ENCODE results near the gene SYDE1.

SYDE1 gene

DNA sequence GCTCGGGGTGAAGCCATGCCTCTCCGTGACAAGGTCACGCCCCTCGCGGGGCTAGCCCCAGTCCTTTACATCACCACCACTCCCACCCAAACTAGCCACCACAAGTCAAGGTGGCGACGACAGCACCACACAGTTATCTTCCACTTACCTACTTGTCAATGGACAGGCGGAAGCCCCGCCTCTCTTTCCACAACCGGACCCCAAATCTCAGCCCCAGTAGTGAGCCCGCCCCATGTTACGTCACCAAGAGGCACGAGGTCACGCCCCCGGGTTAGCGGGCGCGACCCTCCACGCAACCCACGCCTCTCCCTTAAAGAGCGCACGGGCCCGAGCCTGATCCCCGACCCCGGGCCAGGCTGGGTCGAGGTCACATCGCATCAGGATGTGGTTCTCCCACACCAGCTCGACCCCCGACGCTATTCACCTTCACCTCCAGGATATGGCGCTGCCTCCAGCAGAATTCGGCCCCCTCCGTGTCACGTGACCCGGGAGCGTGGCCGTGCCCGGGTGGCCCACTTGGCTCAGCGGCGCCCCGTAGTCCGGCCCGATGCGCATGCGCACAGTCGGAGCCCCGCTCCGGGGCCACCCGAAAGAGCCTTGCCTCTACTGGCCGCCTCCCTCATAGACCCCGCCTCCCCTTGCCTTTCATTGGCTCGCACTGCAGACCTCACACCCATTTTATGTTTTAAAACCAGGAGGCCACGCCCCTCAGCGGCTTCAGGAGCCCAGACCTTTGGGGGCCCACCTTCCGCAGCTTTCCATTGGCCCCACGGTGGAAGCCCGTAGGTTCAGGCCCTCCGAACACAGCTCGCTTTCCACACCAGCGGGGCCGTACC, 18.2 kb downstream of the SYDE1 start:
- peak; percentile 97 for DNase-seq (ENCODE audit: low read depth)

DNA sequence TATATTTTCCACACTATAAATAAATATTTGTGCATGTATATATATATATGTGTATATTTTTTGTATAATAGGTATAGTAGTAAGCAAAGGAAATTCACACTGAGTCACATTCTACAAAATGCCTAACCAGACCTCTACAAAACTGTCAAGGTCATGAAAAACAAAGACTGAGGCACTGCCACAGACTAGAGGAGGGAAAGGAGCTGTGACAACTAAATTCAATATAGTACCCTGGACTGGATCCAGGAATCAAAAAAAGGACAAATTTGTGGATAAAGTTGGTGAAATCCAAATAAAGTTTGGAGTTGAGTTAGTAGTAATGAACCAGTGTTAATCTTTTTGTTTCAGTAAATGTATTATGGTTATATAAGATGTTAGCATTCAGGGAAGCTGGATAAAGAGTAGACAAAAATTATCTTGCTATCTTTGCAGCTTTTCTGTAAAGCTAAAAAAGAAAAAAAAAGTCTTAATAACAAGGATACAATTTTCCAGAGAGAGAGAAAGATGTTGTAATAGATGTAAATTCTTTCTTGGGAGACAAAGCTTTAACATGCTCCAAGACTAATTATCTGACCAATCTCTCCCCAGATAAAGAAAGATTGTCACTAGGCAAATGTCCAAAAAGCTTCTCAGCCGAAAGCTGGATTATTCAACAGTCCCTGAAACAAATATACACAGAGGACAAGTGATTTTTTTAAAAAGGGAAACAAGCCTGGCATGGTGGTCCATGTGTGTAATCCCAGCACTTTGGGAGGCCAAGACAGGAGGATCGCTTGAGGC, 19.1 kb downstream of the SYDE1 start:
- DNase-seq (ENCODE audit: low read depth): no peak

DNA sequence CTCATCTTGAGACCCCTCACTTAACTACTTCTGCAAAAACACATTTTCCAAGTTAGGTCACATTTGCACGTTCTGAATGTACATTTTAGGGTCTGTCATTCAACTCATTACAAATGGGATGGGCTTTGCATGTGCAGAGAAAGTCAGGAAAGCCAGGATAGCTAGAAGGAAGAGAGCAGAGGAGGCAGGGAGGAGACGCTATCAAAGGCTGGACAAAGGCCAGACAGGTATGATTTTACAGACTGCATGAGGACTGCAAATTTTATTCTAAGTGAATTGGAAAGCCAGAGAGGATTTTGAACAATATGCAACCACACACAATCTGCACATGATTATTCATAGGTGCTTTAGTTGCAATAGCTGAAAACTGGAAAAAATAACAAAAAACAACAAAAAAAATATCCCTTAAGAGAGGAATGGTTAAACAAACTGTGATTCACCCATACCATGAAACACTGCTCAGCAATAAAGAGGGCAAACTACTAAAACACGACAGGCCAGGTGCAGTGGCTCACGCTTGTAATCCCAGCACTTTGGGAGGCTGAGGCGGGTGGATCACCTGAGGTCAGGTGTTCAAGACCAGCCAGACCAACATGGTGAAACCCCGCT, 21.1 kb downstream of the SYDE1 start:
- no peak for DNase-seq (ENCODE audit: low read depth)

DNA sequence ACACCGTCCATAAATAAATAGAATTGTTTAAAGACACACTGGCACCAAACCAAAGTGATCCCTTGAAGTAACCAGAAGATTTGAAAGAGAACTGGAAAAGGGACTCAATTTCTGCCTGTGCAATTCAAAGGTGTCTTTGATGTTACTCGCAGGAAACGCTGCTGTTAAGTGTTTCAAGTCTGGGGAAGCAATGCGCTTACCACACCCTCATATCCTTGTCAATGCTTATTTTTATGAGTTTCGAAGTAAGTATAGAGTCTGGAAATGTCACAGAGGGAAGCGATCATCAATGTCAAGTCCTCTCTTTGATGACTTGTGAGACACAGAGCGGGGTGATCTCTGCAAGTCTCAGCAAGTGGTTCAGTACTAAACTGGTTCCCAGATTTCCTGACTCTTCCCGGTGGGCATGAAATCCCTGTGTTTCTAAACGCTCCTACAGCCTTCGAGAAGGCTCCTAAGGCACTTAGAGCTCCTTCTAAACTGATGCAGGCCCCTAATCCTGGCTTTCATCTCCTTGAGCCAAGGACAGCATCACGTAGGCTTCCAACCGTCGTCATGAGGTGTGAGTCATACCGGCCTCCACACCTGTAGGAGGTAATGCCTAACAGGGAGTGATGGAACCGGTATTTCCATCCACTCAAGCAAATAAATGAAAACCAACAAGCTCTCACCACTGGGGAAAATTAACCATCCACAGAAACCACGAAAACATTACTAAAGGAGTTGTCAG, 22.8 kb downstream of the SYDE1 start:
- no peak for DNase-seq (ENCODE audit: low read depth)

DNA sequence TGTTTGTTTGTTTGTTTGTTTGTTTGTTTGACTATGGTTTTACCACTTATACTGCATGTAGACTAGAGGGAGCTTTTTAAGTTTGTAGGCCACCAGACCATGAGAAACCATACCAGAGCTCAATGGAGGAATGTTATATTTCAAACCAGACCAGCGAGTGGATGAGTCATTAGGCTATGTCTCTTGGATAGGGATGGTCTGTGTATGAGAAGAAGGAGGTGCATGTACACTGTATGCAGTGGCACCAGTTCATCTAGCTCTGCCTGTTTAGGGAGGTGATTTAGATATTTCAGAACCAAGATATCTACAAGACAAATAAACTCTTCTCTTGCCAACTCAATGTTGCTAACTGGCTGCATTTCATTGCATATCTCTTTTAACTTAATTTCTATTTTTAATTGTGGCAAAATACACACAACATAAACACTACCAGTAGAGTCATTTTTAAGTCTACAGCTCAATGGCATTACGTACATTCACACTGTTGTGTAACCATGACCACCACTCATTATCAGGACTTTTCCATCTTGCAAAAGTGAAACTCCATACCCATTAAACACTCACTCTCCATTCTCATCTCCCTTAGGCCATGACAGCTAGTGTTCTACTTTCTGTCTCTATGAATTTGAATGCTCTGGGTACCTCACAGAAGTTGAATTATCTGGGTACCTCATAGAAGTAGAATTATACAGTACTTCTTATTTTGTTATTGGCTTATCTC, 29.2 kb downstream of the SYDE1 start:
- no peak for DNase-seq (ENCODE audit: low read depth)

DNA sequence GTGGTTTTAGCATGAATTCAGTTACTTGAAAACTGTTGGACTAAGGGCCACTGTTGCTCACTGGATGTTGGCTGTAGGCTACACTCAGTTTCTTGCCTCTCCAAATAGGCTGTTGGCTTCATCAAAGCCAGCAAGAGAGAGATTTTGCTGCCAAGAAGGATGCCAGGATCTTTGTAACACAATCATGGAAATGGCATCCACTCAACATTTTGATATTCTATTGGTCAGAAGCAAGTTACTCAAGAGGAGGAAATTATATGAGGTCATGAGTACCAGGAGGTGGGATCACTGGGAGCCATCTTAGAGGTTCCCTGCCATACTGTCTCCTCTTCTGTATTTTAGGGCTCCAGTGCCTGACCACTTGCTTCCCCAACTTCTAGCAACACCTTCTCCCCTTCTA, 30.6 kb downstream of the SYDE1 start:
- no peak for DNase-seq (ENCODE audit: low read depth)

DNA sequence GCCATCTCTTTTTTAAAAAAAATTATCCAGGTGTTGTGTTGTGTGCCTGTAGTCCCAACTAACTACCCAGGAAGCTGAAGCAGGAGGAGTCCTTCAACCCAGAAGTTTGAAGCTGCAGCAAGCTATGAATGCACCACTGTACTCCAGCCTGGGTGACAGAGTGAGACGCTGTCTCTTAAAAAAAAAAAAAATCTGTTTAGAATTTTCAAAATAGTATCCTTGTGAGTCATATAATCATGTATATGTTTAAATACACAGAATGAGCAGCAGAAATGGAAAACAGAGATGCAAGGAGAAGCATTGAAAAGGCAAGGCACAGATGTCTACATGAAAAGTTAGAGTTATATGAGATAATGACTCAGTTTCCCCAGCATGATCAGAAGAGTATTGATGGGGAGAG, 31.2 kb downstream of the SYDE1 start:
- no peak for DNase-seq (ENCODE audit: low read depth)

DNA sequence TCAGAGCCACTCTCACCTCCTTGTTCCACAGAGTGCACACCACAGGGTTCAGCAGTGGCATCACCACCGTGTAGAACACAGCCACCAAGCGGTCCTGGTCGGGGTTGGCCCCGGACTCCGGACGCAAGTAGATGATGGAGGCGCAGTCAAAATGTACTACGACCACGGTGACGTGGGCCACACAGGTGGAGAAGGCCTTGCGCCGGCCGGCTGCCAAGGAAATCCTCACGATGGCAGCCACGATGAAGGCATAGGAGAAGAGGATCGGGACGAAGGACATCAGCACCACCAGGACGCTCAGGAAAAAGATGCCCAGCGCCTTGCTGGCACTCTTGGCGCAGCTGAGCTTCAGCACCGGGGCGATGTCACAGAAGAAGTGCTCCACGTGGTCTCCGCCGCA, 33.9 kb downstream of the SYDE1 start:
- no peak for DNase-seq (ENCODE audit: low read depth)

DNA sequence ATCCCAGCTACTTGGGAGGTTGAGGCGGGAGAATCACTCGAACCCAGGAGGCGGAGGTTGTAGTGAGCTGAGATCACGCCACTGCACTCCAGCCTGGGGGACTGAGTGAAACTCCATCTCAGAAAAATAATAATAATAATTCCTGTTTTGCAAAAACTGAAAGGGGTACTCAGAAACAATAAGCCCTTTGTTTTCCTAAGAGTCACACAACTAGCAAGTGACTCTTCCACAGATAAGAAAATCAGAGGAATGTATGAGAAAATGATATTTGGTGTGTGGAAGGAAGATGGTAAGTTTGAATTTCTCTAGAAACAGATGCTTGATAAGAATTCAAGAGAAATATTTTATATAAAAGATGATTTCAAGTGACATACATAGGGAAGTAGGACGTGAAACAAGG, 35.1 kb downstream of the SYDE1 start:
- DNase-seq (ENCODE audit: low read depth): no peak

DNA sequence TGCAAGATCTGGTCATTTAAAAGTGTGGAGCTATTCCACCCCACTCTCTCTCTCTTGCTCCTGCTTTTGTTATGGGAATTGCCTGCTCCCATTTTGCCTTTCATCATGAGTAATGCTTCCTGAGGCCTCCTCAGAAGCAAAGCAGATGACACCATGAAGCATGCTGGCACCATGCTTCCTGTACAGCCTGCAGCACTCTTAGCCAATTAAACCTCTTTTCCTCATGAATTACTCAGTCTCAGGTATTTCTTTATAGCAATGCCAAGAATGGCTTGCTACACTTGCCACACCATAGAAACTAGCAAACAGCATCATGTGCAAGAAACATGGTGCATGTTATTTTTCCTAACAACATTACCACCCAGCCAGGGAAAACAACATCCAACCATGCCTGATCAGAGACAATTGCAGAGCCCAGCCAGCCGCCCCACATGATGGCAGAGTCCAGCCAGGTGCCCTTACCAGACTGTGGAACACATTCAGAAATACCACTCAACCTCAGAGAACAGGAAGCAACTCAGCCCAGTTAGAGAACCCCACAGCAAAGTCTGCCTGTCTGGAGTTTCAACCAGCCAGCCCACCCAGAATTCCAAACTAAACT, 36.9 kb downstream of the SYDE1 start:
- no peak for DNase-seq (ENCODE audit: low read depth)

DNA sequence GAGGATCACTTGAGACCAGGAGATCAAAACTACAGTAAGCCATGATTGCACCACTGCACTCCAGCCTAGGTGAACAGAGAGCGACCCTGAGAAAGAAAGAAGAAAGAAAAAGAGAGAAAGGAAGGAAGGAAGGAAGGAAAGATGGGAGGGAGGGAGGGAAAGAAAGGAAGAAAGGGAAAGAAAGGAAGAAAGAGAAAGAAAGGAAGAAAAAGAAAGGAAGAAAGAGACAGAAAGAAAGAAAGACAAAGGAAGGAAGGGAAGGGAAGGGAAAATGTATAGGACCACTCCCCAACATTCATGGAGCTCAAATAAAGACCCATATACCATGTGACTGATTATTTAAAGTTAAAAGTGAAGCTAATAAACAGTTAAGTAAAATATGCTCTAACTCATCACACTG, 39.9 kb downstream of the SYDE1 start:
- DNase-seq (ENCODE audit: low read depth): no peak

DNA sequence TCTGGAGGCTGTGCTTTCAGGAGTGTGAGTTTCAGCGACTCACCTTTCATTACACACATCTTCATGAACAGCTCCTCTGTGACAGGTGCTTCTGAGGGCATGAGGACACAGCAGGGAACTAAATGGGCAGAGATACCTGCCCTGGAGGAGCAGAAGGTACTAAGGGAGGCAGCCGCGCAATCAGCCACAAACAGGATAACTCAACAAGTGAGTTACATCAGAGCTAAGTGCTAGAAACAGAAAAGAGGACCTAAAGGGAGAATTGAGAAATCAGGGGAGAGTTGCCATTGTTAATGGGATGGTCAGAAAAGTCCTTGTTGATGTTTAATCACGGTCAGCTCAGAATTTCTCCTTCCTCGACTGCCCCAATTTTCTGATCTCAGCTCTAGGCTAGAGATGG, 42.5 kb downstream of the SYDE1 start:
- DNase-seq (ENCODE audit: low read depth): no peak

DNA sequence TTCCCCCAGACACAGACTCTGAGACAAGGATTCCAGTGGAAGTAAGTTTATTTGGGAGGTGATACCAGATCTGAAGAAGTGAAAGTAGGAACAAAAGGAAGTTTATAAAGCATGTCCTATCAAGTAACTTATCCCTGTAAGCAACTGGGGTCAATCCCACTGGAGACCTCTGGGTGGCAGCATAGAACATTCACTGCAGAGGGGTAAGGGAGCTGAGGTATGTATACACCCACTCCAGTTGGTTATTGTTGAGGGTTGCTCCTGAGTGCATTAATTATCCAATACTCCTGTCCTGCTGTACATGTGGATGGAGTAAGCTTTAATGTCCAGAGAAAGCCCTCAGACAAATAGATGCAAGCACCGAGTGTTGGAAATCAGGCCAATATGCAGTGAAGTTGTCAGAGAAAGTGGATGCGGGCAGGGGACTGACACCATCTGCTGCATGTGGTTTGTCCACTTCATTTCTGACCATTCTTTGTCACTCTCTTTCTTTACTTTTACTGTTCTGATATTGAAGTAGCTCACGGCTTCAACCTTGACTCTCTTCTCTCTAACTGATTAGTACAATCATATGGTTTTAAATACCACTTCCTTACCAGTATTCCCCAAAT, 46.9 kb downstream of the SYDE1 start:
- DNase-seq (ENCODE audit: low read depth): peak; percentile 26

DNA sequence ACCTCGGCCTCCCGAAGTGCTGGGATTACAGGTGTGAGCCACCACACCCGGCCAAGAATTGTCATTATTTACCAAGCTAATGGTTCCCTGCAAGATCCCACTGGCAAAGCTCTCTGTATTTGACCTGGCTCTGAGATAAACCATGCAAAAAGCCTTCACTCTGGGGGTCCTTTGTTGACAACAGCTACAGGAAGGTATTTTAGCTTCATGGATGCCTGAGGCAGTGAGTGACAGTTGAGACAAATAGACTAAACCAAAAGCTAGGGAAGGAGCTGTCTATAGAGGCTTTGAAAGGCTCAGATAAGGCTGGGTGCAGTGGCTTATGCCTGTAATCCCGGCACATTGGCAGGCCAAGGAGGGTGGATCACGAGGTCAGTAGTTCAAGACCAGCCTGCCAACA, 48.1 kb downstream of the SYDE1 start:
- no peak for DNase-seq (ENCODE audit: low read depth)

DNA sequence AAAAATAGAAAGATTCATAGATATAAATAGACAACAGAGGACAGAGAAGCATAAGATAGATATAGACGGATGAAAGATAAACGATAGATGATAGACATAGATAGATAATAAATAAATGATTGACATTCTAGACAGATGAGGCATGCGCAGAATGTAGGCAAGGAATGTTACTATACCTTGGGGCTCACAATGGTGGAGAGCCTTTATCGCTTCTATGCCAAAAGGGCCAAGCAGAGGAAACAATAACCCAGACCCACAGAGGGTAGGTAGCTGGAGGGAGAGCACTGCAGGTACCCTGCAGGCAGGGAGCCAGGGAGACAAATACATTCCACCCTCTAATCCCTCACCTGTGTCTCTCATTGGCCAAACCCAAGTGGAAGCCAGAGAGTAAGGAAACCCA, 49.2 kb downstream of the SYDE1 start:
- no peak for DNase-seq (ENCODE audit: low read depth)

DNA sequence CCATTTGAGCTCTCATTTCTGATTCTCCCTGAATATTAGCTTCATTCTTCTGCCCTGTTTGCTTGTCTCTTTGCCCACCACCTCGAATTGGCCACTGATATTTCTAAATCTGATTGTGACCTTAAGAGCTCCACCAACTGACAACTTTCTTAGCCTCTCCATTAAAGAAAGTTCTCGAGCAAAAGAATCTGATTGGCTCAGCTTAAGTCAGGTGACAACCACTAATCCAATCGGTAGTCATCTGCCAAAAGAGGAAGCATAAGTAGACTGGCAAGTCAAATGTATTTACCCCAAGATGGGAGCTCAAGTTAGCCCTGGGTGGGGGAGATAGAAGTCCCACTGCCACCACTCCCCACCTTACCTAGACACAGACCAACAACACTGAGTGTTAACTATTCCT, 52.0 kb downstream of the SYDE1 start:
- DNase-seq (ENCODE audit: low read depth): no peak

DNA sequence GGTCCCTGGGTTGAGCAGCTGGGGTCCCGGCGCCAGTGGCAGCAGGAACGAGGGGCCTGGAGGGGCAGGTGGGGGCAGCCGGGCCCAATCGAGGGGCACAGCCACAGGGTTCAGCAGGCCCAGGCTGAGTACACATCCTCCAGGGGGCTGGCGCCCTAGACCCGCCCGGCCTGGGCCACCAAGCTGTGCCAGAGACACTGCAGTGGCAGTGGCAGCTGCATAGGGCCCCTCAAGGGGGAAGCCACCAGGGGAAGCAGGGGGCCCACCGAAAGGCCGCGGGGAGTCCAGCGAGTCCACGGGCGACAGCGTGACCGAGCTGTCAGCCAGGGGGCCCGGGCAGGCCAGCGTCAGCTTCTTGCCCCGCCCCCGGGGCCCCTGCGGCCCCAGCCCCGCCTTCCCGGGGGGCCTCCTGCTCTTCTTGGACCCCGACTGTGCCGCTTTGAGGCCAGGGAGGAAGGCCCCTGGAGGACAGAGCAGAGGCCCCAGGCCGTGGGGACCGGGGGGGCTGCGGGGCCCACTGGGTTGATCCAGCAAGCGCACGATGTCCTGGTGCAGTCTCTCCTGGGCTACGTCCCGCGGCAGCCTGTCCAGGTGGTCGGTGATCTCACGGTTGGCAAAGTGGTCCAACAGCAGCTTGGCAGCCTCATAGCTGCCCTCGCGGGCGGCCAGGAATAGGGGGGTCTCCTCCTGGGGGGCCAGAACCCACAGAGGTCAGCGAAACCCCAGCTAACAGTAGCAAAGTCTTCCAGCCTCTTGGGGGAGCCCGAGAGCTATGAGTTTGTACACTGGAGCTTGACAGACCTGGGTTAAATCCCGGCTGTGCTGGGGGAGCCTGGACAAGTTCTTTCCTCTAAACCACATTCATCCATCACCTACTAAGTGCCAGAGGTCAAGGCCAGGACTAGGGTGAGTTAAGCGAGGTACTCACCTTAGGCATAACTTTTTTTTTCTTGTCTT, 54.1 kb downstream of the SYDE1 start:
- DNase-seq (ENCODE audit: low read depth): no peak

Measured in fibroblast of the conjunctiva (primary cell).